SK-N-SH (cell line): Measurements from ENCODE around the gene CDS2. TPM values are rescaled to one million over a fixed set of nuclear protein-coding genes. Genes with fewer than 3 reads are reported as not detected.

Source experiments
- CTCF ChIA-PET: fragments of 300-600, 350-600 bp; formaldehyde crosslinking; extraction: SDS; loops from one replicate; lab custom pipeline; 2021; lab: Yijun Ruan, JAX
- POLR2A ChIA-PET: fragments of 350-600 bp; sonication (Branson Sonifier 250); formaldehyde crosslinking; extraction: SDS; loops from one replicate; lab custom pipeline; 2020; ENCODE audit warnings: antibody characterized with exemption, inconsistent platforms; lab: Yijun Ruan, JAX
- DNase-seq: peaks from one replicate; pipeline ENCODE4 v3.0.0; 2012
- H2AFZ ChIP-seq: fragments of 200-600 bp; sonication (generic); 2 replicates; pipeline ENCODE4 v1.8.1; 2016; ENCODE audit warnings: antibody characterized with exemption, mild to moderate bottlenecking, low read depth
- H3F3A ChIP-seq: fragments of 200-600 bp; sonication (generic); replicated peaks from 2 replicates; pipeline ENCODE3; 2016; ENCODE audit warnings: antibody characterized with exemption, mild to moderate bottlenecking; ENCODE audit not compliant: insufficient read depth
- H3K27ac ChIP-seq, 2 experiments: fragments of 200-500 bp in 1 of 2; fragments of 200-600 bp in 1 of 2; sonication (Bioruptor generic) in 1 of 2; sonication (generic), shearing (Covaris generic) in 1 of 2; 2 replicates each; pipeline versions ENCODE4 v1.5.1 to v1.6.1; 2014 to 2016; ENCODE audit warnings: low read depth in 2 of 2, inconsistent platforms in 1 of 2, low read length in 1 of 2, mild to moderate bottlenecking in 1 of 2, mixed read lengths in 1 of 2
- H3K27me3 ChIP-seq: fragments of 200-600 bp; sonication (generic), shearing (Covaris generic); 2 replicates; pipeline ENCODE4 v1.6.1; 2016; ENCODE audit warnings: mixed run types; ENCODE audit not compliant: insufficient read depth
- H3K36me3 ChIP-seq, 2 experiments: fragments of 200-500 bp in 1 of 2; fragments of 200-600 bp in 1 of 2; sonication (Bioruptor generic) in 1 of 2; sonication (generic) in 1 of 2; replicated peaks in 1 of 2; 2 replicates each; pipeline versions ENCODE3 to v1.5.1; 2014 to 2016; ENCODE audit warnings: low read length in 1 of 2, mild to moderate bottlenecking in 1 of 2; ENCODE audit not compliant: insufficient read depth in 2 of 2, control insufficient read depth in 1 of 2
- H3K4me1 ChIP-seq, 2 experiments: fragments of 200-500 bp in 1 of 2; fragments of 200-600 bp in 1 of 2; sonication (Bioruptor generic) in 1 of 2; sonication (generic), shearing (Covaris generic) in 1 of 2; 2 replicates each; pipeline versions ENCODE4 v1.5.1 to v1.6.1; 2014 to 2016; ENCODE audit warnings: low read depth in 1 of 2, low read length in 1 of 2, mixed run types in 1 of 2; ENCODE audit not compliant: insufficient read depth in 2 of 2, control insufficient read depth in 1 of 2
- H3K4me2 ChIP-seq: fragments of 200-600 bp; sonication (generic), shearing (Covaris generic); 2 replicates; pipeline ENCODE4 v1.6.1; 2017; ENCODE audit warnings: mixed run types
- H3K4me3 ChIP-seq, 2 experiments: fragments of 200-500 bp in 1 of 2; fragments of 200-600 bp in 1 of 2; sonication (Bioruptor generic) in 1 of 2; sonication (generic), shearing (Covaris generic) in 1 of 2; 2 replicates each; pipeline versions ENCODE4 v1.5.1 to v1.8.1; 2014 to 2016; ENCODE audit warnings: low read depth in 2 of 2, inconsistent platforms in 1 of 2, low read length in 1 of 2, mild to moderate bottlenecking in 1 of 2, mixed read lengths in 1 of 2, moderate library complexity in 1 of 2
- H3K79me2 ChIP-seq: fragments of 200-600 bp; sonication (generic); 2 replicates; pipeline ENCODE4 v1.8.1; 2017; ENCODE audit warnings: mild to moderate bottlenecking; ENCODE audit not compliant: insufficient read depth
- H3K9ac ChIP-seq: fragments of 200-600 bp; sonication (generic); 2 replicates; pipeline ENCODE4 v1.6.1; 2017; ENCODE audit warnings: mixed run types
- H3K9me2 ChIP-seq: fragments of 200-600 bp; sonication (generic); 2 replicates; pipeline ENCODE4 v1.6.1; 2017; ENCODE audit warnings: mixed run types
- H3K9me3 ChIP-seq: fragments of 200-600 bp; sonication (generic); 2 replicates; pipeline ENCODE4 v1.6.1; 2017; ENCODE audit warnings: mixed run types, mild to moderate bottlenecking, moderate library complexity
- H4K20me1 ChIP-seq: fragments of 200-600 bp; sonication (generic); 2 replicates; pipeline ENCODE4 v1.6.1; 2017; ENCODE audit warnings: mild to moderate bottlenecking, mixed run types; ENCODE audit not compliant: insufficient read depth
- EP300 ChIP-seq, 2 experiments: IDR thresholded peaks; 2 replicates each; pipeline versions ENCODE4 v1.4.0 to v1.6.1; 2012; ENCODE audit warnings: borderline replicate concordance in 1 of 2, low read depth in 1 of 2, low read length in 1 of 2
- MAX ChIP-seq: IDR thresholded peaks from 2 replicates; pipeline ENCODE4 v1.4.0; 2012; ENCODE audit warnings: low read depth
- MEF2A ChIP-seq: IDR thresholded peaks from 2 replicates; pipeline ENCODE4 v1.4.0; 2012; ENCODE audit warnings: low read depth, borderline replicate concordance
- NRF1 ChIP-seq: IDR thresholded peaks from 2 replicates; pipeline ENCODE4 v1.6.1; 2012; ENCODE audit warnings: low read depth, mild to moderate bottlenecking, low read length
- RAD21 ChIP-seq: IDR thresholded peaks from 2 replicates; pipeline ENCODE4 v1.6.1; 2012; ENCODE audit warnings: mild to moderate bottlenecking, low read length
- RCOR1 ChIP-seq: fragments of 150-350 bp; IDR thresholded peaks from 2 replicates; pipeline ENCODE4 v1.6.1; 2017; ENCODE audit warnings: antibody characterized with exemption, low read length
- SMC3 ChIP-seq: IDR thresholded peaks from 2 replicates; pipeline ENCODE4 v1.6.1; 2012; ENCODE audit warnings: low read depth, low read length, improper control_type of control experiment
- TCF12 ChIP-seq: IDR thresholded peaks from 2 replicates; pipeline ENCODE4 v1.4.0; 2012
- WGBS: methylation state at CpG from one replicate; pipeline ENCODE4 v1.1.6; 2017; ENCODE audit warnings: low lambda C conversion rate; 5-methylcytosine and 5-hydroxymethylcytosine counted together
- polyA plus RNA-seq, 3 experiments: library from polyadenylated mRNA; depleted of rRNA; stranded (reverse); fragments of >200 nt; gene quantifications; 2 replicates each; pipeline ENCODE4 v1.2.3, GENCODE V29; 2012
- TF ChIP-seq, protein P1 (sequence below): IDR thresholded peaks from 2 replicates; pipeline ENCODE4 v1.4.0; 2012; ENCODE audit warnings: low read depth, borderline replicate concordance
- TF ChIP-seq, protein P2 (sequence below): fragments of 200-600 bp; sonication (generic); IDR thresholded peaks from 2 replicates; pipeline ENCODE4 v1.6.1; 2017; ENCODE audit warnings: antibody characterized with exemption, mild to moderate bottlenecking, moderate library complexity
- TF ChIP-seq, protein P3 (sequence below): fragments of 150-350 bp; IDR thresholded peaks from 2 replicates; pipeline ENCODE4 v1.6.1; 2016; ENCODE audit warnings: mild to moderate bottlenecking, low read depth, low read length
- TF ChIP-seq, protein P4 (sequence below): fragments of 150-350 bp; IDR thresholded peaks from 2 replicates; pipeline ENCODE4 v1.6.1; 2017; ENCODE audit warnings: antibody characterized with exemption, low read length, low read depth, borderline replicate concordance

Gene CDS2
- polyA plus RNA-seq, 1 of the 3 experiments (the other 2 are of a cell fraction): 13.9 TPM

DNA sequence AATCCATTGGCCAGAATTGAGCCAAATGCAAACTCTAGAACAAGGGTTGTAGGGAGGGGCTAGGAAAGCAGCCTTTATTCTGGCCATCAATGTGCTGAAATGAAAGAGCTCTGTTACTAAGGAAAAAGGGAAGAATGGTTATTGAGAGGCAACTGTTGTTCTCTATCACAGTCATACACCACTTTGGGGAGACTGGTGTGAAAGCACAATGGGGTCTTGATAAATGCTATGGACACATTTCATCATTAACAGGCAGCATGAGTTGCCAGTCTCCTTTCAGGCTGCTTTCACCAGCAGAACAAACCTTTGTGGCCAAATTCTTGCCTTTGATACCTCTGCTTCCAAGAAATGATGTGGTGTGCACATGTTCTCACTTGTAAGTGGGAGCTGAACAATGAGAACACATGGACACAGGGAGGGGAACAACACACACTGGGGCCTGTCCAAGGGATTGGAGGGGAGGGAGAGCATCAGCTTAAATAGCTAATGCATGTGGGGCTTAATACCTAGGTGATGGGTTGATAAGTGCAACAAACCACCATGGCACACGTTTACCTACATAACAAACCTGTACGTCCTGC, 86.2 kb downstream of the CDS2 start:
- TF ChIP-seq, protein P1, sequence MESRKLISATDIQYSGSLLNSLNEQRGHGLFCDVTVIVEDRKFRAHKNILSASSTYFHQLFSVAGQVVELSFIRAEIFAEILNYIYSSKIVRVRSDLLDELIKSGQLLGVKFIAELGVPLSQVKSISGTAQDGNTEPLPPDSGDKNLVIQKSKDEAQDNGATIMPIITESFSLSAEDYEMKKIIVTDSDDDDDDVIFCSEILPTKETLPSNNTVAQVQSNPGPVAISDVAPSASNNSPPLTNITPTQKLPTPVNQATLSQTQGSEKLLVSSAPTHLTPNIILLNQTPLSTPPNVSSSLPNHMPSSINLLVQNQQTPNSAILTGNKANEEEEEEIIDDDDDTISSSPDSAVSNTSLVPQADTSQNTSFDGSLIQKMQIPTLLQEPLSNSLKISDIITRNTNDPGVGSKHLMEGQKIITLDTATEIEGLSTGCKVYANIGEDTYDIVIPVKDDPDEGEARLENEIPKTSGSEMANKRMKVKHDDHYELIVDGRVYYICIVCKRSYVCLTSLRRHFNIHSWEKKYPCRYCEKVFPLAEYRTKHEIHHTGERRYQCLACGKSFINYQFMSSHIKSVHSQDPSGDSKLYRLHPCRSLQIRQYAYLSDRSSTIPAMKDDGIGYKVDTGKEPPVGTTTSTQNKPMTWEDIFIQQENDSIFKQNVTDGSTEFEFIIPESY: no peak
- TF ChIP-seq, protein P2, sequence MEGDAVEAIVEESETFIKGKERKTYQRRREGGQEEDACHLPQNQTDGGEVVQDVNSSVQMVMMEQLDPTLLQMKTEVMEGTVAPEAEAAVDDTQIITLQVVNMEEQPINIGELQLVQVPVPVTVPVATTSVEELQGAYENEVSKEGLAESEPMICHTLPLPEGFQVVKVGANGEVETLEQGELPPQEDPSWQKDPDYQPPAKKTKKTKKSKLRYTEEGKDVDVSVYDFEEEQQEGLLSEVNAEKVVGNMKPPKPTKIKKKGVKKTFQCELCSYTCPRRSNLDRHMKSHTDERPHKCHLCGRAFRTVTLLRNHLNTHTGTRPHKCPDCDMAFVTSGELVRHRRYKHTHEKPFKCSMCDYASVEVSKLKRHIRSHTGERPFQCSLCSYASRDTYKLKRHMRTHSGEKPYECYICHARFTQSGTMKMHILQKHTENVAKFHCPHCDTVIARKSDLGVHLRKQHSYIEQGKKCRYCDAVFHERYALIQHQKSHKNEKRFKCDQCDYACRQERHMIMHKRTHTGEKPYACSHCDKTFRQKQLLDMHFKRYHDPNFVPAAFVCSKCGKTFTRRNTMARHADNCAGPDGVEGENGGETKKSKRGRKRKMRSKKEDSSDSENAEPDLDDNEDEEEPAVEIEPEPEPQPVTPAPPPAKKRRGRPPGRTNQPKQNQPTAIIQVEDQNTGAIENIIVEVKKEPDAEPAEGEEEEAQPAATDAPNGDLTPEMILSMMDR: no peak
- TF ChIP-seq RAD21: no peak
- TF ChIP-seq, protein P3, sequence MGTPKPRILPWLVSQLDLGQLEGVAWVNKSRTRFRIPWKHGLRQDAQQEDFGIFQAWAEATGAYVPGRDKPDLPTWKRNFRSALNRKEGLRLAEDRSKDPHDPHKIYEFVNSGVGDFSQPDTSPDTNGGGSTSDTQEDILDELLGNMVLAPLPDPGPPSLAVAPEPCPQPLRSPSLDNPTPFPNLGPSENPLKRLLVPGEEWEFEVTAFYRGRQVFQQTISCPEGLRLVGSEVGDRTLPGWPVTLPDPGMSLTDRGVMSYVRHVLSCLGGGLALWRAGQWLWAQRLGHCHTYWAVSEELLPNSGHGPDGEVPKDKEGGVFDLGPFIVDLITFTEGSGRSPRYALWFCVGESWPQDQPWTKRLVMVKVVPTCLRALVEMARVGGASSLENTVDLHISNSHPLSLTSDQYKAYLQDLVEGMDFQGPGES: no peak
- no peak for TF ChIP-seq SMC3
- no peak for TF ChIP-seq RCOR1
- no peak for TF ChIP-seq MAX
- TF ChIP-seq MEF2A: no peak
- no peak for TF ChIP-seq EP300 (IDR thresholded peaks at IDR 0.05; ENCODE audit: borderline replicate concordance in 1 of 2, low read depth in 1 of 2, low read length in 1 of 2)
- TF ChIP-seq TCF12: no peak
- TF ChIP-seq NRF1: no peak
- TF ChIP-seq, protein P4, sequence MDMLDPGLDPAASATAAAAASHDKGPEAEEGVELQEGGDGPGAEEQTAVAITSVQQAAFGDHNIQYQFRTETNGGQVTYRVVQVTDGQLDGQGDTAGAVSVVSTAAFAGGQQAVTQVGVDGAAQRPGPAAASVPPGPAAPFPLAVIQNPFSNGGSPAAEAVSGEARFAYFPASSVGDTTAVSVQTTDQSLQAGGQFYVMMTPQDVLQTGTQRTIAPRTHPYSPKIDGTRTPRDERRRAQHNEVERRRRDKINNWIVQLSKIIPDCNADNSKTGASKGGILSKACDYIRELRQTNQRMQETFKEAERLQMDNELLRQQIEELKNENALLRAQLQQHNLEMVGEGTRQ: no peak
- TF ChIP-seq, all 33 proteins: peak for 0
- Histone ChIP-seq H4K20me1 (no peaks in the 10 kb centered on the region), H3K27me3 (no peaks in the 10 kb centered on the region), H3K9me3 (no peaks in the 10 kb centered on the region), H3K4me1 (peaks cover 4 to 6% of the 10 kb centered on the region in 2 experiments; a peak in 3 of 4 replicates), H2AFZ (no peak overlapping the region), H3K4me3 (no peak overlapping the region), H3F3A (peaks cover 5% of the 10 kb centered on the region), H3K4me2 (no peak overlapping the region), H3K79me2 (no peaks in the 10 kb centered on the region), H3K9me2 (no peaks in the 10 kb centered on the region), H3K27ac (no peak overlapping the region), H3K36me3 (peaks cover 2 to 6% of the 10 kb centered on the region in 2 experiments), H3K9ac (no peak overlapping the region)
- CTCF ChIA-PET: interaction anchor here (1.2 to 13.5 kb wide), 4 partner anchors 8 to 234 kb away, joined by 3 to 260 read pairs (median 22); partner anchors contain the start of gene PROKR2
- DNase-seq: no peak
- POLR2A ChIA-PET: no interaction called here
- WGBS: 83% methylated on average over 2 of the region's 2 CpGs
